HG03095 (cell line): ENCODE measurements around the gene AMIGO2.
"Not testable (repeated sequence)": the region's sequence is repeated elsewhere in the genome, so short reads cannot be mapped to it uniquely, and the experiment has no call there.

Experiments used
- ATAC-seq: cut with Tn5 transposase; IDR thresholded peaks from one replicate; pipeline ENCODE4 v1.9.1; 2021; ENCODE audit warnings: moderate library complexity; ENCODE audit not compliant: unreplicated experiment

AMIGO2 gene, protein sequence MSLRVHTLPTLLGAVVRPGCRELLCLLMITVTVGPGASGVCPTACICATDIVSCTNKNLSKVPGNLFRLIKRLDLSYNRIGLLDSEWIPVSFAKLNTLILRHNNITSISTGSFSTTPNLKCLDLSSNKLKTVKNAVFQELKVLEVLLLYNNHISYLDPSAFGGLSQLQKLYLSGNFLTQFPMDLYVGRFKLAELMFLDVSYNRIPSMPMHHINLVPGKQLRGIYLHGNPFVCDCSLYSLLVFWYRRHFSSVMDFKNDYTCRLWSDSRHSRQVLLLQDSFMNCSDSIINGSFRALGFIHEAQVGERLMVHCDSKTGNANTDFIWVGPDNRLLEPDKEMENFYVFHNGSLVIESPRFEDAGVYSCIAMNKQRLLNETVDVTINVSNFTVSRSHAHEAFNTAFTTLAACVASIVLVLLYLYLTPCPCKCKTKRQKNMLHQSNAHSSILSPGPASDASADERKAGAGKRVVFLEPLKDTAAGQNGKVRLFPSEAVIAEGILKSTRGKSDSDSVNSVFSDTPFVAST

DNA sequence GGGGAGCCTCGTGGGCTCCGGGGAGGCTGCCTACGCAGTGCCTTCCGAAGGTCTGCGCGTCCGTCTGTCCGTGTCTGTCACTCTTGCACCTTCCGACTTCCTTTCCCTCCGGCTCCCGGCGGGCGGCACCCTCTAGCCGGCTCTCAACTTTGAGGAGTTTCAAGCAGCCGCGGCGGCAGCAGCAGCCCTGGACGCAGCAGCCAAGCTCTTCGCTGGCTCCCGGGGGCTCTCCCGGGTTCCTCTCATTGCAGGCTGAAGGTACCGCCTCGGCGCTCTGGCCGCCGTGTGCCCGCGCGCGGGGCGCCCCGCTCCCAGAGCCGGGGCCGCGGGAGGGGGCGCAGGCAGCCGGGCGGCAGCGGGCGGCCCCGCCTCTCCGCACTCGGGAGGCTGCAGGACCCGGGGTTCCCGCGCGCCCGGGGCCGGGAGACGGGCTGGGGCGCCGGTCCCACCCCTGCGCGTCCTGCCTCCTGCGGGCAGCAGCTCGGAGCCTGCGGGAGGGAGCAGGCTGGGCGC is at the start of gene AMIGO2, which contains the start of gene PCED1B:
TSS of gene AMIGO2 (minus strand) at position 492 of the 513 bp plus-strand sequence. CDS start 957 bp downstream, outside the sequence.
TSS of gene PCED1B (plus strand) at position 154 of the 513 bp plus-strand sequence. CDS start 155,443 bp downstream, outside the sequence.
- ATAC-seq, result no peak

DNA sequence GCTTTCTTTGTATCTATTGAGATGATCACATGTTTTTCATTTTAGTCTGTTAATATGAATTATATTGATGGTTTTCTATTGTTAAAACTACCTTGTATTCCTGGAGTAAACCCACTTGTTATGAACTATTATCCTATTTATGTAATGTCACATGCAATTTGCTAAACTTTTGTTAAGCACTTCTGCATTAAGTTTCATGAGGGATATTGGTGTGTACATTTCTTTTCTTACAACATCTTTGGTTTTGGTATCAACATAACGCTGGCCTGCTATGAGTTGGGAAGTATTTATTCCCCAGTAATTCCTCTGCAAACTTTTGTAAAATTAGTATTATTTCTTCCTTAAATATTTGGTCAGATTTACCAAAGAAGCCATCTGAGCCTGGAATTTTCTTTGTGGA is 46.5 kb upstream of the AMIGO2 start:
- ATAC-seq, result no peak

DNA sequence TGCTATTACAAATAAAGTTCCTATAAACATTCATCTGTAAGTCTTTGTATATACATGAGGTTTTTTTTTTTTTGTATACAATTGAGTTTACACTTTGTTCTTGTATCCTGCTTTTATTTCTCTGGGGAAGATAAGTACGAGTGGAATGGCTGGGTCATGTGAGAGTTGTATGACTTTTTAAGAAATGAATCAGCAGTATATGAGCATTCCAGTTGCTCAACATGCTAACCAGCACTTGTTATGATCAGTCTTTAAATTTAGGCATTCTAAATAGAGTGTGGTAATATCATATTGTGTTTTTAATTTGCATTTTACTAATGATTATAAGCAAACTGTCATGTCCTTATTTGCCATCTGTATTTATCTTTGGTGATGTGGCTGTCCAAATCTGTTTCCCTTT is 44.7 kb upstream of the AMIGO2 start:
- ATAC-seq, result no peak

DNA sequence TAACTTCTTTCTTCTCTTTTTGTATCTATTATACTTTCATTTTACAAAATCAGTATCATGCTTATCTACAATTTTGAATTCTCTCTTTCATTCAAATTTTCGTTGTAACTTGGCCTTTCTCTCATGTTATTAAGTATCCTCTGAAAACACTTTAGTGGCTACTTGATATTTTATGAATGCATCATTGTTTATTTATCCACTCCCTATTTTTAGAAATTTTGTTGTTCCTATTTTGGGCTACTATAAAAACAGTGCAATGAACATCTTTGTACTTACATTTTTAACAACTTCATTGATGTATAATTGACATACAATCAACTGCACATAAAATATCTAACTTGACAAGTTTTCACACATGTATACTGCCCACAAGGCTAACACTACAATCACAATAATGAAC is 44.0 kb upstream of the AMIGO2 start:
- no peak for ATAC-seq

DNA sequence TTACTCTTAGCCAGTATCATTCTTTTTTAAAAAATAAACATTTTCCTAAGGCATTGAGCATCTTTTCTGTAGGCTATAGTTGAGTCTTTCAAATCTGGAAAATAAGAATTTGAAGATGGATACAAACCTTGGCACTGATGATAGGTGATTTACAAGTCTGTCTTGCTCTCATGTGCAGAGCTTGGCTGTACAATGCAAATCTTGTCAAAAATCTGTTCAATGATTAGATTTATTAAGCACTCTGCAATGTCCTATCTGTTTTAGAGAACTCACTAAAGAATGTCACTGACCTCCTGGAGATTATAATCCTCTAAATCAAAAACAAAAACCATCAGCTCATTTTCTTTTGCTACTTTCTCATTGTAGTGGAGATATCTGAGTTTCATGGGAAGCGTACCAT is 42.8 kb upstream of the AMIGO2 start:
- ATAC-seq, result no peak

DNA sequence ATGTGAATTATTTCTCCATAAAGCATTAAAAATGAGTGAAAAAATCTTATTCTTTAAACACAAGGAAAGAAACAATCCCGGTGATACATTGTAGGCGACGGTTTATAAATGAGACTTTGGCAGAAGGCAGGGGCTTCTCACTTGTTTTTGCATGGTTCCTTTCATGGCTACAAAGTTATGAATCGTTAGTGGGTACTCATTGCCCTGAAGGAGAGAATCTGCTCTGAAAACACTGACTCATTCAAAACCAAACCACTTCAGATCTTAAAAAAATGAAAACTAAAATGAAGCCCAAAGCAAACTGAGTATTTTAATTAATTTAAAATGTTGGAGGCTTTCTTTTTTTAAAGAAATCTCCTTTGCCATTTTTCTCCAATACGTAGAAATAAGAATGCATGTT is 41.4 kb upstream of the AMIGO2 start:
- ATAC-seq, result no peak

DNA sequence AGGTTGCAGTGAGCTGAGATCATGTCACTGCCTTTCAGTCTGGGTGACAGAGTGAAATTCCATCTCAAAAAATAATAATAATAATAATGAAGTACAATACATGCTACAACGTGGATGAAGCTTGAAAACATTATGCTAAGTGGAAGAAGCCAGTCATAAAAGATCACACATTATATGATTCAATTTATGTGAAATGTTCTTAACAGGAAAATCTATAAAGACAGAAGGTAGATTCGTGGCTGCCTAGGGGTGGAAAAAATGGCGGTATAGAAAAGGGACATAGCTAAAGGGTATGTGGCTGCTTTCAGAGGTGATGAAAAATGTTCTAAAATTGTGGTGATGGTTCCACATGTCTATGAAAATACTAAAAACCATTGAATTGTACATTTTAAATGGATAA is 41.0 kb upstream of the AMIGO2 start:
- ATAC-seq, result no peak

DNA sequence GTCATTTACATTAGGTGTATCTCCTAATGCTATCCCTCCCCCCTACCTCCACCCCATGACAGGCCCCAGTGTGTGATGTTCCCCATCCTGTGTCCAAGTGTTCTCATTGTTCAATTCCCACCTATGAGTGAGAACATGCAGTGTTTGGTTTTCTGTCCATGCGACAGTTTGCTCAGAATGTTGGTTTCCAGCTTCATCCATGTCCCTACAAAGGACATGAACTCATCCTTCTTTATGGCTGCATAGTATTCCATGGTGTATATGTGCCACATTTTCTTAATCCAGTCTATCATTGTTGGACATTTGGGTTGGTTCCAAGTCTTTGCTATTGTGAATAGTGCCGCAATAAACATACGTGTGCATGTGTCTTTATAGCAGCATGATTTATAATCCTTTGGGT is 37.5 kb upstream of the AMIGO2 start:
- ATAC-seq, result not testable (repeated sequence)

DNA sequence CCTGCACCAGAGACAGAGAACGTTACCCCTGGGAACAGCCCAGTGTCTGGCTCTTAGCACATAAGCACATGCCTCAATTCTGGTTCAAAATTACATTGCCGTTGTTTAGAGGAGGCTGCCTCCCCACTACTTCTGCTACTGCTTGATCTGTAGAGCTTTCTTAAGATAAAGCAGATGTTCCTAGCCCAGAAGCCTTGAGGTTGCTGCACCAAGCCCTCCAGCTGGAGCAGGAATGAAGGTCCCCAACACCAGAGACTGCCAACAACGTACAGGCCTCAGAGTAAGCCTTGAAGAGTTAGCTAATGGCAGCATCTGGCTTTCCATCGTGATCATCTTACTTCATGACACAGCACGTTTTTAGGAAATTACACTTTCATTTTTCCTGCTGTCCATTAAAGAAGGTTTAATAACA is 34.7 kb upstream of the AMIGO2 start:
- no peak for ATAC-seq

DNA sequence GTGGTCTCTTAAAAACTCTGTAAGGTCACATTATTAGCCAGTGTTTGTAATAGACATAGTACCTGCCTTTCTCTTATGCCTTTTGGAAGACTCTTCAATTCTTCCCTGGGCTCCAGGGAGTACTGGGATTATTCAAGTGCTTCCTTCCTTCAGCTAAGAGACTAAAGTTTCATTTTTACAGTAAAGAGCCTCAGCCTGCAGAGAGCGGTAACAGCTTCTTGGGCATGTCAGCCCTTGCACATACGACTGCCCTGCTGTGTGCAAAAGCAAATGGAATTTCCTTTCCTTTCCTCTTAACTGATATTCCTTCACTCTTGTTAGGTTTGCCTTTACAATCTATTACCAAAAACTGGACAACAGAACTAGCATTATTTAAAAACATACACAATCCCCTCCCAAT is 32.9 kb upstream of the AMIGO2 start:
- ATAC-seq, result no peak

DNA sequence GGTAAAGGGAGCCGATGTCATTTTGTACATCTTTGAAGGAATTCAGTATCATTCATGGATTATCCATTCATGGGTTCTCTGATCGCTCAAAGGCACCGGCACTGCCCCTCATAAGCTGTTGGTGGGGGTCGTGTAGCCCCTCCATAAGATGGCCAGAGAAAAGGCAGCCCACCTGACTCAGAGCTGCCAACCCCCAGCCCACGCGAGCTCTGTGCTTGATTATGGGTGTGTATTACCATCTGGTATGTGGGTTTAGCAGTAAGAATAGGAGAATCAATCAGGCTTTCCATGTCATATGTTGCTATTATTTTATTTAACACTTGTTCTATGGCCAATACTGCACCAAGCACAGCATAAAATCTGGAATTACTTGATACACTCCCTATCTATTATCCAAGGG is 32.1 kb upstream of the AMIGO2 start:
- ATAC-seq, result no peak

DNA sequence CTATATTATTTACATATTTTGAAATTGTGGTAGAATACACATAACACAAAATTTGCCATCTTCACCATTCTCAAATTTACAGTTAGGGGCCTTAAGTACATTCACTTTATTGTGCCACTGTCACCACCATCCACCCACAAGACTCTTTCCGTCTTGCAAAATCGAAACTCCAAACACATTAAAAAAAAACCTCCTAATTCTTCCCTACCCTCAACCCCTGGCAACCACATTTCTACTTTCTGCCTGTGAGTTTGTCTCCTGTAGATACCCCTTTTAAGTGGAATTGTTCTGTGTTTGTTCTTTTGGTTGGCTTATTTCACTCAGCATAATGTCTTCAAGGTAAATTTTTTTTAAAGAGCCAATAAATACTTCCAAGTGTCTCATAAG is 31.6 kb upstream of the AMIGO2 start:
- no peak for ATAC-seq

DNA sequence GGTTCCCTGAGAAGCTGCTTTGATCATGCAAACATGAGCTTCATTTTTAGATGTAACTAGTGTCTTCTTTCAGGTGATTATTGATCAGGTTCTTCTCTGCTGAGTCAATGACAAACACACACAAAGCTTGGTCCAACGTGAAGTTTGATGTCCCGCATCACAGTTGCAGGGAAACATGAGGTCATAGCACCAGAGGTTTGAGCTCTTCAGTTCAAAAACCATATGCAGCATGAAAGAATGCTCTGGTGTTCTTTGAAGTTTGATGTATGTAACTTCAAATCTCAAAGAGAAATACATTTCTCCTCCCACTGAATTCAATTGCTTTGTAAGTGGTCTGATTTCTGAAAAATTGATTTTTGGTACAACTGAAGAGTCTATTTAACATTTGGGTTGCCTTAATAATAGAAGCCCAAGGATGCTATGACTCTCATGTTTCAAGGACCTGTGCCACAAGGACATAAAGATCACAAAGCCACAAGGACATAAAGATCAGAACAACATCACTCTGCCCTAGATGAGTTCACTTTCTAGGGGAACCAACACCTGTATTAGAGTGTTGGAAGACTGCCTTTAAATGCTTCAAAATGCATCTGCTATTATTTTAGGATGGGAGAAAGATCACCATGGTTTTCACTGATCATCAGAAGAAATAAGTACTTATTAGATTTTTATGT is 31.1 kb upstream of the AMIGO2 start:
- no peak for ATAC-seq

DNA sequence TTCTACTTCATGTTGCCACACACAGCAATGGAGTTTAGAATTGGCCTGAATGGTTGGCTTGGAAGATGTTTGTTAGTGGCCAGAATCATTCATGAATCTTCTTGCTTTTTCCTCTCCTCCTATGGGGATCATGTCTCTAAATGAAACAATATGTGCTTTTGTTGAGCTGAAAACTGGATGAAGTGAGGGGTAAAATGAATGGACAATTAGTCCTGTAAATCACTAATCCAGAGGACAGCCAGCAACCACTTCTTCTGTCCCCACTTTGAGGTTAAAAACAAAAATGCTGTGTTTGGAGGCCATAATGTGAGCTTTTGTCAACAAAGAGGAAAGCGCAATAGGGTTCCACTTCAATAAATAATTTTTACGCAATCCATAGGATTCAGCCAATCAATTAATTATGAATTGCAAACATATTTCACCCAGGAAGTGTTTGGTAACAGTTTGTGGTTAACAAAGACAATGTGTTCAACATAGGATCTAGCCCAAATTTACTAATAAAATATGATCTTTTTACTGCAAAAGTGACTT is 30.3 kb upstream of the AMIGO2 start:
- ATAC-seq, result no peak

DNA sequence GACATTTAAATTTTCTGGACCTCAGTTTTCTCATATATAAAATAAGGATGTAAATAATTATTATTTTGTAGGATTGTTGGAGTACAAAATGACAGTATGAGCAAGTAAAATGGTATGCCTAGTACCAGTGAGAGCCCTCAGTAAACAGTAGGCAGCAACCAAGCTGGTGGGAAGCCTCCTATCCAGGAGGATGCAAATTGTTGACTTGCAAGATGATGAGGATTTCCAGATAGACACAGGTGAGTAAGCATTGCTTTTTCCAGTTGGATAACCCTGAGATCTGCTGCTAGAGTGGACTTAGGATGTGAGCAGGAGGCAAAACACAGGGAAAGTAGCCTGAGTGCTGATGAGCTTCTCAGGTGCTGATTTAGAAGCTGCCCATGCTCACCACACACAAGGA is 28.2 kb upstream of the AMIGO2 start:
- ATAC-seq, result no peak

DNA sequence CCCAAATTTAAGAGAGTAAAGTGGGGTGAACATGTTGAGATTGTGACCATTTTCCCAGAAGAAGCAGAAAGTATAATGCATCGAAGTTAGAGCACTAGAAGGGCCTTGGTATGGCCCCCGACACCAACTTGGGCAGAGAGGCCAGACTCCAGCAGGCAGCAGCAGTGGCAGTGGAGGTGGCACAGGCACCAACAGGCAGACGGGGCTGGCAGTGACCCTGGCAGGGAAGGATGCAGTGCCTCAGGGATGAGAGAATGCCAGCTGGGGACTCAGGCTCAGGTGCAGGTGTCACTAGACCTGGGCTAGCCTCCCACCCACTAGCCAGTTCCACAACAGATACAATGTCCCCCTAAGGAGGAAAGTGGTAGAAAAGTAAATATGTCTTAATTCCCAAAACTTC is 27.7 kb upstream of the AMIGO2 start:
- no peak for ATAC-seq

DNA sequence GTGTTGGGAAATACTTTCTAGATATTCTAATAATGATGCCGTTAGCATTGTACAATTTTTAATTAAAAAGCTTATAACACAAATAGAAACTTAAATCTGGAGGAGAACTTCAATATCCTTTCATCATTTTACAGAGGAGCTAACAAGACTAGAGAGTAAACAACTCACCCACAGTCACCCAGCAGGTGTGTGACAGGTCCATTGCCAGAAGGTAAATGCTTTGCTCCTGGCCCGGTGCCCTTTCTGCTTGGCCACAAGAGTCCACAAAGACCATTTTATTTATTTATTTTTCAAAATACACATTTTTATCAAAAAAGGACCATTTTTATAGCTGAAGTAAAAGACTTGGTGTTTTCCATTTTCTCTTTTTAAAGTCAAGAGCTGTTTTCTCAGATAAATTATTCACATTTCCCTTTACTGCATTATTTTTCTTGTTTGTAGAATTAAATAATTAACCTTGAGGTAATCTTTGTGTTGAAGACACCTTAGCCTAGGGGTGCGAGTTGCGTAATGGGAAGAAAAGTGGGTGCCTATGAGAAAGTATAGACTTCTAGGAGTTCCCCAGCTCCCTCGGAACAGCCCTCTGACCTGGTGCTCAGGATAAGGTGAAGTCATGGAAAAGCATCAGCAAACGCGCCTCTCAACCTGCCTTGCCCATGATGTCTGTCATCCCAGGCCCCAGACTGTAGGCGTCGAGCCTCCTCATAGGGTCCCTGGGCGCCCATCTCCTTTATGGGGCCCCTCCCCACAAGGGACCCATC is 26.3 kb upstream of the AMIGO2 start:
- no peak for ATAC-seq

DNA sequence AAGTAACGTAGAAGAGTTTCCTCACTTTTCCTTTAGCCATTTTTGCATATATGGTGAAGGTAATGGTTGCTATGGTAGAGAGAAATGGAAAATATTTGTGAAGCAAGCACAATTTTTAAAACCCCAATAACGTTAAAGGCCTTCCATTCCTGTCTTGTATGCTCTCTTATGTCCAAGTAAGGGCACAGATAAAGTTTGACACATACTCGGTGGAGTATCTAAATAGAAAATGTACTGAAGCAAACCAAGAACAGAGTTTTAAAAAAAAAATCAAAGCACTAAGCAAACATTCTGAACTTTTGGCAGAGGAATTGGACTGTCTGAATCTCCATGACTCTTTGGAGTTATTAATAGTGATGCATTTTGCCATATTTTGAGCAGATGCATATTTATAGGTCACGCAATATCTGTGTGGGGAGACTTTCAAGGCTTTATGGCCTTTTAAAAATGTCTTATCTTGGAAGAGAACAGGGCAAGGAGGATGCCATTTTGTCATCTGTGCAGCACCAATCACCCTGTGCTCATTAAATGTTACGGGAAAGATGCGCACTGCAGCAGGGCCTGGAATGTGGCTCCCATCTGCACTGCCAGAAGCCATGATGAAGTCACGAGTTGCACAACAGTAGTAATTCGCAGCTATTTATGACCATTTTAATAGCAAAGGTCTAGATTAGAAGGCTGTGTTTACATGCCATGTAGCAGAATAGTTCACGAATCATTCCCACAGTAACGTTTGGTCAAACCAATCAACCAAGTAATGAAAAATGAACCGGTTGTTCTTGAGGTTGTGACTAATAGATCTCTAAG is 23.3 kb upstream of the AMIGO2 start:
- ATAC-seq, result no peak

DNA sequence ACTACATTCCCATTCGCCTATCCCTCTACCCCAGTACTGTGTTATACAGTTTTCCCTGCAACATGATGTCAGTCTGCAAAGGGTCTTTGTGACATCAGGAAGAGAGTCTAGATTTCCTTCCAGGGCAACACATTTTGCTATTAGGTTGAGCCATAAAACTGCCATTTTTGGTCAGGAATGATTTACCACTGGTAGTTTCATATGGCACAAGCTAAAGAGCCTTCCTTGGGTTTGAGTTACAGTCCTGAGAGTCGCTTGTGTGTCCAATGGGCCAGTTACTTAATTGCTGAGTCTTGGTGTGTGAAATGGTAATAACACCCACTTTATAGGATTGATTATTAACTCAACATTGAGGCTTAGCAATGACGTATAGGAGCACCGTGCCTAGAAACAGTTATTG is 22.6 kb upstream of the AMIGO2 start:
- no peak for ATAC-seq

DNA sequence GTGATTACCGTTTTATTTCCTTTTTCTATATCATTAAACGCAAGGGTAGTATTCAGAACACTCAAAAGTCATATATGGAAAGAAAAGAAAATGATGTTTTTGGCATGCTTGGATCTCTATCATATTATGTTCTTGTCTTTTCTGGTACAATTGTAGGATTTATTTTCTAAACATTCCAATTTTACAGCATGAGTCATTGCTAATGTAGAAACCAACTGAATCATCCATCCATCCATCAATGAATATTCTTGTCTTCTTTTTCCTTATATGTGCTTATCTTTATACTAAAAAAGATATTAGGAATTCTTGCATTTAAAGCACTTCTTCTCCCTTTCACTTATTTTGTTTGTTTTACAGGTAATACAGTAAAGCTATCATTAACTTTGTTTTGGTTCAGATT is 20.4 kb upstream of the AMIGO2 start:
- ATAC-seq, result no peak
